GM20431 (cell line): ENCODE results near the gene PRKN.

Source experiments
- in situ Hi-C: fragments of 300-500 bp; cut with MseI, MboI; formaldehyde crosslinking; loops from one replicate; pipeline ENCODE4 v1.15.0; 2020; ENCODE audit warnings: low sequenced_read_pairs; ENCODE audit not compliant: unreplicated experiment

Gene PRKN

GRCh38 chr6:161803131-161803530, 924.4 kb downstream of the PRKN start:
- in situ Hi-C loops: no loop called here

DNA sequence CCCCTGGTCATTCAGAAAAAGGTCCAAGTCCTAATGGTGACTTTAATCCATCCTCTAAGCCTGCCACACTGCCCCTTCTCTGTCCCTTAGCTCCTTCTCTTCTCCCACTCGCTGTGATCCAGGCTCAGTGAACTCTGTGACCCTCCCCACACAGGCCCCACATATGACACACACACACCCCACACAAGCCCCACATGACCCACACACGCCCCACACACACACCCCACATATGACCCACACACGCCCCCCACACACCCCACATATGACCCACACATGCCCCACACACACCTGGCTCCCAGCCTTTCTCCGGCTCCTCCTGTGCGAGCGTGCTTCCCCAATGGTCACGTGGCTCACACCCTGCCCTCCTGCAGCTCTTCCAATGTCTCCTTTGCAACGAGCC, 925.3 kb downstream of the PRKN start:
- in situ Hi-C loops: no loop called here

- in situ Hi-C loops: no loop called here
Observed at GRCh38 chr6:161798844-161799394, 928.6 kb downstream of the PRKN start.

DNA sequence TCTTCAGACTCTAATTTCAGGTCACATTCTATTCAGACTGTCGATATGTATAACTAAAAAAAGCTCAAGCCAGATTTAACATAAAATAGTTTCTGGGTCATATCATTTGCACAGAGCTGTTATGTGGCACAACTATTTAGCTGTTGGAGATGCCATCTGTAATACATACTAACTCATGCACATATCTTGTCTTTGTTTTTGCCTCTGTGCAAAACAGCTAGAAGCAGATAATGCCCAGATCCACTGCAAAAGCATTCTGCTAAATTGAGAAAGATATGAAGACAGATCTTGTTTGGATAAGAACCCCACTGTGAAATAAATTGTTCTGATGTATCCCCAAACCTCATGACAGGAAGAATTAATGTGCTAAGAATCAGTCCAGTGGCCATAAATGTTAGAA, 930.9 kb downstream of the PRKN start:
- in situ Hi-C loops: no loop called here

DNA sequence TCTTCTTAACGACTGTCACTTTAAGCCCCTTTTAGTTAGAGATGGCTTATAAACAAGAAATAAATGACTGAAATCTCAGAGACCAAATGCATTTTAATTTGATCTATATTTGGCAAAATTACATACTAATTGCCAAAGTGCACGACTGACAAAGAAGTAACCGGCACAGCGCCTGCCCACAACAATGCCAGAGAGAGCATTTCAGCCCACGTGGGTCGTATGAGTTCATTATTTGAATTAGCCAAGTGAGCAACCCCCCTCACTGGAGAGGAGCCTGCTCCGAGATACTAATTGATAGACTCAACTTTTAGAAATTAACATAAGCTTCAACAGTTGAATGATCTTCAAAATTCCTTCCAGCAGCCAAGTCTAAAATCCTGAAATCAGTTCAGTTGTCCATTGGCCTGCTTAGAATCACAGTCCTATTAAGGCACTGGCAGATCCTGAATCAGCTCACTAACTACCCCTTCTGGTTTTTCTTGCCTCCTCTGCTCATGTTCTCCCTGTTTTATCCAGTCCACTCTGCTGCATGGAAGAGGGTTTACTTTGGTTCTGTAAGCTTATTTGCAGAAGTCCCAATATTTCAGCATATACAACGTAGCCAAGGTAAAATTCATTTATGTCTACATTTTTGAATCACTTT, 934.6 kb downstream of the PRKN start:
- in situ Hi-C loops: no loop called here

DNA sequence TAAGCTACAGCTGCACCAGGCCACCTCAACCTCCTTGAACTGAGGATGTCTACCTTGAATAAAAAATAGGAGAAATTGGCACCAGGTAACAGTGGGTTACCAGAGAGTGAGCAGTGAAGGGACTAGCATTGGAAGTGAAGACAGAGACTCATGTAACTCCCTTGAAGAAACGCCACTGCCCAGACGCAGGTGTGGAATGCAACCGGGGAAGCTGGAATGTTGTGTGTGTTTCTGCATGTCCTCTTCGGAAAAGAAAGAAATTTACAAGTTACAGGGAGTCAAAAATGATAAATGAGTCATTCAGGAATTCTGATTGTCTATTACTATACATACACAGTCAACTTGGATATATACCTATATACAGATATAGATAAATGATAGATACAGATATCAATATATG, 939.0 kb downstream of the PRKN start:
- in situ Hi-C loops: no loop called here

GRCh38 chr6:161772176-161772575, 955.4 kb downstream of the PRKN start:
- in situ Hi-C loops: no loop called here

GRCh38 chr6:161761966-161762365, 965.6 kb downstream of the PRKN start:
- in situ Hi-C loops: no loop called here

DNA sequence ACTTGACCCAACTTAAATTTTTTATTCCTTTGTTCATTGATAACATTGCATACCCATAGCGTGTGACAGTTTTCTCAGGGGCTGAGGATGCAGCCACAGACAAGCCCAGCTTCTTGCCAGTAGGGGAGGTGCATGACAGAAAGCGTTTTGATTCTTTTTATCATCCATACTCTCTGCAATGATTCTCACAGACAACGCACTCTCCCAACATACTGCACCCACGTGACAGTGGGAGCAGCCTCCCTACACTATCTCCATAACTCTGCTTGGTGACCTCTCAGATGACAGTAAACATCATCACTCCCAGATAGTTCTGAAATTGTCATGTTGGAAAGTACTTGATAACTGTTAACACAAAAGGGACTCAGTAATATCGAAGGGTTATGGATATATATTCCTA, 972.5 kb downstream of the PRKN start:
- in situ Hi-C loops: no loop called here

GRCh38 chr6:161750686-161751085, 976.9 kb downstream of the PRKN start:
- in situ Hi-C loops: no loop called here

- in situ Hi-C loops: no loop called here
Observed at GRCh38 chr6:161749576-161749975, 978.0 kb downstream of the PRKN start.

GRCh38 chr6:161748535-161749416, 978.8 kb downstream of the PRKN start:
- in situ Hi-C loops: no loop called here

DNA sequence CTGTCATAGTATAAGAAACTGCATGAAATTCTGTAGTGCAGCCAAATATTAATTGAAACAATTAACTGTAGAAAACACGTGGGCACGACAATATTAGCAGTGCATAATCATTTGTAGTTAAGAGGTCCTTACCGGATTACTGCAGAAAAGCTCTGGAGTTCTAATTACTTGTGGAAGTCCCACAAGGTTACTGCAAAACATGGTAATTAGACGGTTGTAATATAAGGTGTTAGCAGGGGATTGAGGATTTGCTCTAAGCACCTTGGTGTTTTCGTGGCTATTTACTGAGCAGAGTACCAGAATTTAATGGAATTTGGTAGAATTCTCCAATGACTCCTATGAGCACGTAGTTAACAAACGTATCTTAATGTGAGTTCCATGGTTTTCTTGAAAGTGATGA, 980.1 kb downstream of the PRKN start:
- in situ Hi-C loops: no loop called here

GRCh38 chr6:161745594-161746141, 981.9 kb downstream of the PRKN start:
- in situ Hi-C loops: no loop called here

GRCh38 chr6:161745128-161745527, 982.4 kb downstream of the PRKN start:
- in situ Hi-C loops: no loop called here

- in situ Hi-C loops: no loop called here
Observed at GRCh38 chr6:161744211-161745067, 983.1 kb downstream of the PRKN start.

- in situ Hi-C loops: no loop called here
Observed at GRCh38 chr6:161743509-161744178, 983.9 kb downstream of the PRKN start.

GRCh38 chr6:161740486-161740885, 987.1 kb downstream of the PRKN start:
- in situ Hi-C loops: no loop called here

GRCh38 chr6:161736781-161737292, 990.7 kb downstream of the PRKN start:
- in situ Hi-C loops: no loop called here
